Adrenal gland (tissue), 5 donors: ENCODE results near the gene ARHGAP12.

ENCODE experiments used
- CTCF ChIP-seq, 6 experiments: fragments of 450-650 bp in 4 of 6; fragments of 200-600 bp in 2 of 6; sonication (generic) in 1 of 6; IDR thresholded peaks; 1 replicate in 5 of 6; 2 replicates in 1 of 6; pipeline versions ENCODE4 v1.5.1 to v1.8.0; 2016 to 2021; ENCODE audit warnings: antibody characterized with exemption in 6 of 6, mild to moderate bottlenecking in 2 of 6, moderate library complexity in 1 of 6
- POLR2A ChIP-seq, 2 donors: fragments of 450-650 bp; IDR thresholded peaks; one replicate each; pipeline ENCODE4 v1.6.1; 2017; ENCODE audit warnings: antibody characterized with exemption in 2 of 2, mild to moderate bottlenecking in 2 of 2, moderate library complexity in 1 of 2
- donor health status: DM: no; HTN: no; CAD: no.

GRCh38 chr10:31905586-31905985 lies 23.0 kb downstream of the ARHGAP12 start:
- TF ChIP-seq CTCF (IDR thresholded peaks at IDR 0.05) (no peak), POLR2A (IDR thresholded peaks at IDR 0.05) (no peak)
